SK-N-SH treated with all-trans-retinoic acid at 6 μM for 48 hours (cell line): ENCODE measurements around the gene GLI3.

ENCODE experiments used
- ARNTL ChIP-seq: fragments of 450-650 bp; formaldehyde crosslinking; IDR thresholded peaks from 2 replicates; pipeline ENCODE4 v1.5.0; 2020; ENCODE audit warnings: low read depth, mild to moderate bottlenecking, moderate library complexity, borderline replicate concordance
- CSDC2 ChIP-seq: fragments of 250-450 bp; sonication (Bioruptor Pico); IDR thresholded peaks from 2 replicates; pipeline ENCODE4 v1.5.0; 2020; ENCODE audit warnings: mild to moderate bottlenecking, moderate library complexity
- GLIS3 ChIP-seq: fragments of 250-450 bp; sonication (Bioruptor Pico); IDR thresholded peaks from 2 replicates; pipeline ENCODE4 v1.5.0; 2020; ENCODE audit warnings: mild to moderate bottlenecking, moderate library complexity
- ISL1 ChIP-seq: fragments of 250-450 bp; sonication (Bioruptor Pico); IDR thresholded peaks from 2 replicates; pipeline ENCODE4 v2.1.2; 2022; ENCODE audit warnings: mild to moderate bottlenecking, moderate library complexity
- SNAI2 ChIP-seq: fragments of 250-450 bp; sonication (Bioruptor Pico); IDR thresholded peaks from 2 replicates; pipeline ENCODE4 v1.5.0; 2020; ENCODE audit warnings: mild to moderate bottlenecking, moderate library complexity
- TCF4 ChIP-seq: fragments of 250-450 bp; sonication (Bioruptor Pico); IDR thresholded peaks from 2 replicates; pipeline ENCODE4 v1.8.0; 2021; ENCODE audit warnings: mild to moderate bottlenecking, moderate library complexity, borderline replicate concordance
- TOX ChIP-seq: fragments of 250-450 bp; sonication (Bioruptor Pico); IDR thresholded peaks from 2 replicates; pipeline ENCODE4 v1.8.0; 2021; ENCODE audit warnings: mild to moderate bottlenecking, moderate library complexity, borderline replicate concordance
- ZC3H10 ChIP-seq: fragments of 250-450 bp; sonication (Bioruptor Pico); IDR thresholded peaks from 2 replicates; pipeline ENCODE4 v1.5.1; 2021; ENCODE audit warnings: mild to moderate bottlenecking, moderate library complexity
- ZFP30 ChIP-seq: fragments of 450-650 bp; formaldehyde crosslinking; IDR thresholded peaks from 2 replicates; pipeline ENCODE4 v1.5.0; 2022; ENCODE audit warnings: mild to moderate bottlenecking, moderate library complexity
- ZNF70 ChIP-seq: fragments of 450-650 bp; formaldehyde crosslinking; IDR thresholded peaks from 2 replicates; pipeline ENCODE4 v1.5.0; 2020; ENCODE audit warnings: mild to moderate bottlenecking, moderate library complexity
- TF ChIP-seq, protein P1 (sequence below): fragments of 250-450 bp; sonication (Bioruptor Pico); IDR thresholded peaks from 2 replicates; pipeline ENCODE4 v1.5.1; 2020; ENCODE audit warnings: low read depth, mild to moderate bottlenecking, moderate library complexity
- TF ChIP-seq, protein P2 (sequence below): fragments of 250-450 bp; sonication (Bioruptor Pico); IDR thresholded peaks from 2 replicates; pipeline ENCODE4 v1.8.0; 2020; ENCODE audit warnings: mild to moderate bottlenecking, moderate library complexity, borderline replicate concordance
- TF ChIP-seq, protein P3 (sequence below): fragments of 250-450 bp; sonication (Bioruptor Pico); IDR thresholded peaks from 2 replicates; pipeline ENCODE4 v1.8.0; 2021; ENCODE audit warnings: low read depth, mild to moderate bottlenecking, moderate library complexity, borderline replicate concordance
- TF ChIP-seq, protein P4 (sequence below): fragments of 250-450 bp; sonication (Bioruptor Pico); IDR thresholded peaks from 2 replicates; pipeline ENCODE4 v1.5.0; 2020; ENCODE audit warnings: mild to moderate bottlenecking, moderate library complexity

DNA sequence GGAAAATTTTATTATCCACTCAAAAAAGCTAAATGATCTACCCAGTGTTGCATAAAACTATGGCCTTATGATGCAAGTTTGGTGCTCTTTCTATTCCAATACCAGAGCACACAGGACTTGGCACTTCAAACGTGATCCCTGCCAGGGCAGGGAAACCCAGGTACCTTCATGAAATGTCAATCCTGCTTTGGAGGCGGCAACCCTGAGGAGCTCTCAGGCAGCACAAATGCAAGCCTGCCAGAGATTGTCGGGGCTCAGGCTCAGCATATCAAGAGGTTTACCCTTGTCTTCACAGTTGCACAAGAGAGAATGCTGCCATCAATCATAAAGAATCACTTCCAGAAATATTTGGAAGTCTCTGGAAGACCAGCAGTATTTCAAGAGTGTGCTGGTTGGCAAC, 151.5 kb downstream of the GLI3 start:
- no peak for TF ChIP-seq TOX
- TF ChIP-seq, protein P1, sequence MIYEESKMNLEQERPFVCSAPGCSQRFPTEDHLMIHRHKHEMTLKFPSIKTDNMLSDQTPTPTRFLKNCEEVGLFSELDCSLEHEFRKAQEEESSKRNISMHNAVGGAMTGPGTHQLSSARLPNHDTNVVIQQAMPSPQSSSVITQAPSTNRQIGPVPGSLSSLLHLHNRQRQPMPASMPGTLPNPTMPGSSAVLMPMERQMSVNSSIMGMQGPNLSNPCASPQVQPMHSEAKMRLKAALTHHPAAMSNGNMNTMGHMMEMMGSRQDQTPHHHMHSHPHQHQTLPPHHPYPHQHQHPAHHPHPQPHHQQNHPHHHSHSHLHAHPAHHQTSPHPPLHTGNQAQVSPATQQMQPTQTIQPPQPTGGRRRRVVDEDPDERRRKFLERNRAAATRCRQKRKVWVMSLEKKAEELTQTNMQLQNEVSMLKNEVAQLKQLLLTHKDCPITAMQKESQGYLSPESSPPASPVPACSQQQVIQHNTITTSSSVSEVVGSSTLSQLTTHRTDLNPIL (CRISPR knock-in tag), result no peak
- no peak for TF ChIP-seq ZFP30 (CRISPR knock-in tag)
- no peak for TF ChIP-seq ARNTL (CRISPR knock-in tag)
- TF ChIP-seq, protein P2, sequence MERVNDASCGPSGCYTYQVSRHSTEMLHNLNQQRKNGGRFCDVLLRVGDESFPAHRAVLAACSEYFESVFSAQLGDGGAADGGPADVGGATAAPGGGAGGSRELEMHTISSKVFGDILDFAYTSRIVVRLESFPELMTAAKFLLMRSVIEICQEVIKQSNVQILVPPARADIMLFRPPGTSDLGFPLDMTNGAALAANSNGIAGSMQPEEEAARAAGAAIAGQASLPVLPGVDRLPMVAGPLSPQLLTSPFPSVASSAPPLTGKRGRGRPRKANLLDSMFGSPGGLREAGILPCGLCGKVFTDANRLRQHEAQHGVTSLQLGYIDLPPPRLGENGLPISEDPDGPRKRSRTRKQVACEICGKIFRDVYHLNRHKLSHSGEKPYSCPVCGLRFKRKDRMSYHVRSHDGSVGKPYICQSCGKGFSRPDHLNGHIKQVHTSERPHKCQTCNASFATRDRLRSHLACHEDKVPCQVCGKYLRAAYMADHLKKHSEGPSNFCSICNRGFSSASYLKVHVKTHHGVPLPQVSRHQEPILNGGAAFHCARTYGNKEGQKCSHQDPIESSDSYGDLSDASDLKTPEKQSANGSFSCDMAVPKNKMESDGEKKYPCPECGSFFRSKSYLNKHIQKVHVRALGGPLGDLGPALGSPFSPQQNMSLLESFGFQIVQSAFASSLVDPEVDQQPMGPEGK (CRISPR knock-in tag), result no peak
- TF ChIP-seq, protein P3, sequence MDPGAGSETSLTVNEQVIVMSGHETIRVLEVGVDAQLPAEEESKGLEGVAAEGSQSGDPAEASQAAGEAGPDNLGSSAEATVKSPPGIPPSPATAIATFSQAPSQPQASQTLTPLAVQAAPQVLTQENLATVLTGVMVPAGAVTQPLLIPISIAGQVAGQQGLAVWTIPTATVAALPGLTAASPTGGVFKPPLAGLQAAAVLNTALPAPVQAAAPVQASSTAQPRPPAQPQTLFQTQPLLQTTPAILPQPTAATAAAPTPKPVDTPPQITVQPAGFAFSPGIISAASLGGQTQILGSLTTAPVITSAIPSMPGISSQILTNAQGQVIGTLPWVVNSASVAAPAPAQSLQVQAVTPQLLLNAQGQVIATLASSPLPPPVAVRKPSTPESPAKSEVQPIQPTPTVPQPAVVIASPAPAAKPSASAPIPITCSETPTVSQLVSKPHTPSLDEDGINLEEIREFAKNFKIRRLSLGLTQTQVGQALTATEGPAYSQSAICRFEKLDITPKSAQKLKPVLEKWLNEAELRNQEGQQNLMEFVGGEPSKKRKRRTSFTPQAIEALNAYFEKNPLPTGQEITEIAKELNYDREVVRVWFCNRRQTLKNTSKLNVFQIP (CRISPR knock-in tag), result no peak
- no peak for TF ChIP-seq GLIS3 (CRISPR knock-in tag)
- no peak for TF ChIP-seq ZC3H10 (CRISPR knock-in tag)
- TF ChIP-seq ZNF70 (CRISPR knock-in tag), result no peak
- no peak for TF ChIP-seq CSDC2 (CRISPR knock-in tag)
- no peak for TF ChIP-seq TCF4 (CRISPR knock-in tag)
- TF ChIP-seq, protein P4, sequence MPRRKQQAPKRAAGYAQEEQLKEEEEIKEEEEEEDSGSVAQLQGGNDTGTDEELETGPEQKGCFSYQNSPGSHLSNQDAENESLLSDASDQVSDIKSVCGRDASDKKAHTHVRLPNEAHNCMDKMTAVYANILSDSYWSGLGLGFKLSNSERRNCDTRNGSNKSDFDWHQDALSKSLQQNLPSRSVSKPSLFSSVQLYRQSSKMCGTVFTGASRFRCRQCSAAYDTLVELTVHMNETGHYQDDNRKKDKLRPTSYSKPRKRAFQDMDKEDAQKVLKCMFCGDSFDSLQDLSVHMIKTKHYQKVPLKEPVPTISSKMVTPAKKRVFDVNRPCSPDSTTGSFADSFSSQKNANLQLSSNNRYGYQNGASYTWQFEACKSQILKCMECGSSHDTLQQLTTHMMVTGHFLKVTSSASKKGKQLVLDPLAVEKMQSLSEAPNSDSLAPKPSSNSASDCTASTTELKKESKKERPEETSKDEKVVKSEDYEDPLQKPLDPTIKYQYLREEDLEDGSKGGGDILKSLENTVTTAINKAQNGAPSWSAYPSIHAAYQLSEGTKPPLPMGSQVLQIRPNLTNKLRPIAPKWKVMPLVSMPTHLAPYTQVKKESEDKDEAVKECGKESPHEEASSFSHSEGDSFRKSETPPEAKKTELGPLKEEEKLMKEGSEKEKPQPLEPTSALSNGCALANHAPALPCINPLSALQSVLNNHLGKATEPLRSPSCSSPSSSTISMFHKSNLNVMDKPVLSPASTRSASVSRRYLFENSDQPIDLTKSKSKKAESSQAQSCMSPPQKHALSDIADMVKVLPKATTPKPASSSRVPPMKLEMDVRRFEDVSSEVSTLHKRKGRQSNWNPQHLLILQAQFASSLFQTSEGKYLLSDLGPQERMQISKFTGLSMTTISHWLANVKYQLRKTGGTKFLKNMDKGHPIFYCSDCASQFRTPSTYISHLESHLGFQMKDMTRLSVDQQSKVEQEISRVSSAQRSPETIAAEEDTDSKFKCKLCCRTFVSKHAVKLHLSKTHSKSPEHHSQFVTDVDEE, result no peak
- TF ChIP-seq ISL1 (CRISPR knock-in tag), result no peak
- TF ChIP-seq SNAI2 (CRISPR knock-in tag), result no peak
